ENCODE measurements around the gene RNF8. TPM values are rescaled to one million over a fixed set of nuclear protein-coding genes. Genes with fewer than 3 reads are reported as not detected.

The RNF8 gene
- total and polyA plus RNA-seq, 2 of the 4 experiments (the other 2 are of a cell fraction), result 16.5 to 17.9 TPM

- Histone ChIP-seq H3K4me2 (ENCODE audit: low read depth, low read length) (no peak overlapping the region), H2AFZ (replicated peaks; ENCODE audit: low read length, poor library complexity) (no peak overlapping the region), H4K20me1 (ENCODE audit: insufficient read depth, low read length) (peaks cover 4% of the 10 kb centered on the region; the same call in 1 of the 2 replicates), H2BK120ac (ENCODE audit: low read depth, low read length) (no peak overlapping the region), H4K5ac (ENCODE audit: low read depth, low read length) (no peak overlapping the region), H3K9me3 (ENCODE audit: control insufficient read depth, insufficient read depth, low read length) (no peaks in the 10 kb centered on the region), H2BK5ac (ENCODE audit: low read depth, low read length, poor library complexity, severe bottlenecking) (no peak overlapping the region), H3K27me3 (ENCODE audit: control insufficient read depth, insufficient read depth, low read length) (no peaks in the 10 kb centered on the region), H3K36me3 (ENCODE audit: control insufficient read depth, insufficient read depth, low read length) (peaks cover 40% of the 10 kb centered on the region), H2AK9ac (replicated peaks; ENCODE audit: low read depth, low read length, poor library complexity) (no peak overlapping the region), H3K18ac (ENCODE audit: low read depth, low read length) (no peak overlapping the region), H2BK20ac (ENCODE audit: low read depth, low read length) (no peak overlapping the region), H3K4ac (ENCODE audit: low read depth, low read length) (no peak overlapping the region), H3K79me1 (ENCODE audit: low read depth in 1 of 2, low read length in 2 of 2) (no peaks in the 10 kb centered on the region), H3K14ac (replicated peaks; ENCODE audit: low read depth, low read length) (no peak overlapping the region), H4K91ac (ENCODE audit: insufficient read depth, low read depth, low read length) (no peak overlapping the region), H3K9ac (ENCODE audit: low read depth, low read length) (no peak overlapping the region), H2AK5ac (ENCODE audit: low read depth, low read length) (no peak overlapping the region), H3K27ac (ENCODE audit: insufficient read depth, low read length) (no peak overlapping the region), H2BK15ac (ENCODE audit: low read depth, low read length) (no peak overlapping the region), H3K9me1 (ENCODE audit: insufficient read depth, low read length) (peaks cover 16% of the 10 kb centered on the region), H3K23ac (ENCODE audit: low read depth, low read length) (no peak overlapping the region), H3K56ac (ENCODE audit: extremely low read depth, insufficient read depth, low read length) (no peak overlapping the region), H3K4me3 (ENCODE audit: insufficient read depth, low read depth, low read length) (no peak overlapping the region), H3K4me1 (ENCODE audit: control insufficient read depth, insufficient read depth, low read length) (peaks cover 3% of the 10 kb centered on the region), H4K8ac (ENCODE audit: low read depth in 2 of 2, low read length in 2 of 2) (no peak overlapping the region)
- no TSS peak for BruUV-seq (replicated peaks)
- DNase-seq, result no peak
- dilution Hi-C loops (cut with HindIII; ENCODE audit: low sequenced_read_pairs, unreplicated experiment) (no loop called here), in situ Hi-C loops (cut with MboI; ENCODE audit: low sequenced_read_pairs) (no loop called here), intact Hi-C loops (cut with micrococcal nuclease) (no loop called here)
- POLR2A ChIA-PET (ENCODE audit: unreplicated experiment), result no interaction called here
- TF ChIP-seq SMC3 (IDR thresholded peaks at IDR 0.05; ENCODE audit: low read depth, low read length) (no peak), RFX5 (IDR thresholded peaks at IDR 0.05; ENCODE audit: low read depth, low read length) (no peak), CHD1 (IDR thresholded peaks at IDR 0.05; ENCODE audit: low read depth, low read length) (no peak), RAD21 (IDR thresholded peaks at IDR 0.05; ENCODE audit: low read length) (no peak), CEBPB (IDR thresholded peaks at IDR 0.05; ENCODE audit: low read depth, low read length) (no peak), MAFK (IDR thresholded peaks at IDR 0.05; ENCODE audit: low read depth, low read length) (no peak), NFE2L2 (IDR thresholded peaks at IDR 0.05; ENCODE audit: low read depth, low read length) (no peak), MXI1 (IDR thresholded peaks at IDR 0.05; ENCODE audit: borderline replicate concordance, low read depth, low read length) (no peak), ELK1 (IDR thresholded peaks at IDR 0.05; ENCODE audit: borderline replicate concordance, low read depth, low read length) (no peak), MAZ (IDR thresholded peaks at IDR 0.05; ENCODE audit: borderline replicate concordance, low read depth, low read length) (no peak), RCOR1 (IDR thresholded peaks at IDR 0.05; ENCODE audit: insufficient replicate concordance, low read length) (no peak), USF2 (IDR thresholded peaks at IDR 0.05; ENCODE audit: low read depth, low read length) (no peak), FOS (IDR thresholded peaks at IDR 0.05; ENCODE audit: low read depth, low read length) (no peak), POLR2A (IDR thresholded peaks at IDR 0.05; ENCODE audit: low read depth, low read length) (no peak)
- TF ChIP-seq, protein P1, sequence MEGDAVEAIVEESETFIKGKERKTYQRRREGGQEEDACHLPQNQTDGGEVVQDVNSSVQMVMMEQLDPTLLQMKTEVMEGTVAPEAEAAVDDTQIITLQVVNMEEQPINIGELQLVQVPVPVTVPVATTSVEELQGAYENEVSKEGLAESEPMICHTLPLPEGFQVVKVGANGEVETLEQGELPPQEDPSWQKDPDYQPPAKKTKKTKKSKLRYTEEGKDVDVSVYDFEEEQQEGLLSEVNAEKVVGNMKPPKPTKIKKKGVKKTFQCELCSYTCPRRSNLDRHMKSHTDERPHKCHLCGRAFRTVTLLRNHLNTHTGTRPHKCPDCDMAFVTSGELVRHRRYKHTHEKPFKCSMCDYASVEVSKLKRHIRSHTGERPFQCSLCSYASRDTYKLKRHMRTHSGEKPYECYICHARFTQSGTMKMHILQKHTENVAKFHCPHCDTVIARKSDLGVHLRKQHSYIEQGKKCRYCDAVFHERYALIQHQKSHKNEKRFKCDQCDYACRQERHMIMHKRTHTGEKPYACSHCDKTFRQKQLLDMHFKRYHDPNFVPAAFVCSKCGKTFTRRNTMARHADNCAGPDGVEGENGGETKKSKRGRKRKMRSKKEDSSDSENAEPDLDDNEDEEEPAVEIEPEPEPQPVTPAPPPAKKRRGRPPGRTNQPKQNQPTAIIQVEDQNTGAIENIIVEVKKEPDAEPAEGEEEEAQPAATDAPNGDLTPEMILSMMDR (conservative IDR thresholded peaks at IDR 0.05; ENCODE audit: low read depth, low read length), result no peak
- no peak for ATAC-seq (ENCODE audit: low read depth)
- CTCF ChIA-PET, result interaction anchor here (1.0 kb wide), 1 partner anchor 10 kb away, joined by 7 read pairs; no protein-coding TSS in a partner anchor
These were observed 32.7 kb upstream of the RNF8 start for GRCh38 chr6:37321101-37321500.

Data from IMR-90 (cell line).